ENCODE data around the gene SHROOM2. TPM values are rescaled to one million over a fixed set of nuclear protein-coding genes. Genes with fewer than 3 reads are reported as not detected.

Gene SHROOM2
- total RNA-seq, 1 donor: 4.3 TPM

DNA sequence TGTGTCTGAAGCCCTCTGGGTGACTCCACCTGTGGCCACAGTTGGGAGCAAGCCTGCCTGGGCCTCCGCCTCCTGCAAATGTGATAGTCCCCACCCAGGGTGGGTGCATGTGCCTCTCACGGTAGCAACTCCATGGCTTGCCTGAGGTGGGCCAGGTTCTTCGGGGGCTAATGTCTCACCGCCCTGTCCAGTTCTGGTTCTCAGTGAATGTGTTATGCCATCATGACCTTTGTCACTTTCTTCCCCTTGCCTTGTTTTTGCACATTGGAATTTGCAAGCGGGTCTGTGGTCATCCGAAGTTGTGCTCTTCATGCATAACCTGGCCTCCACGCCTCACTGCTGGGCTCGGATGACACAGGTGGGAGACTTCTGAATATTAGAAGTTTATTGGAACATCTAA, 39.7 kb downstream of the SHROOM2 start:
- no peak overlapping the region for H3K4me3 ChIP-seq (ENCODE audit: low read depth, low read length)
- TF ChIP-seq, protein P1, sequence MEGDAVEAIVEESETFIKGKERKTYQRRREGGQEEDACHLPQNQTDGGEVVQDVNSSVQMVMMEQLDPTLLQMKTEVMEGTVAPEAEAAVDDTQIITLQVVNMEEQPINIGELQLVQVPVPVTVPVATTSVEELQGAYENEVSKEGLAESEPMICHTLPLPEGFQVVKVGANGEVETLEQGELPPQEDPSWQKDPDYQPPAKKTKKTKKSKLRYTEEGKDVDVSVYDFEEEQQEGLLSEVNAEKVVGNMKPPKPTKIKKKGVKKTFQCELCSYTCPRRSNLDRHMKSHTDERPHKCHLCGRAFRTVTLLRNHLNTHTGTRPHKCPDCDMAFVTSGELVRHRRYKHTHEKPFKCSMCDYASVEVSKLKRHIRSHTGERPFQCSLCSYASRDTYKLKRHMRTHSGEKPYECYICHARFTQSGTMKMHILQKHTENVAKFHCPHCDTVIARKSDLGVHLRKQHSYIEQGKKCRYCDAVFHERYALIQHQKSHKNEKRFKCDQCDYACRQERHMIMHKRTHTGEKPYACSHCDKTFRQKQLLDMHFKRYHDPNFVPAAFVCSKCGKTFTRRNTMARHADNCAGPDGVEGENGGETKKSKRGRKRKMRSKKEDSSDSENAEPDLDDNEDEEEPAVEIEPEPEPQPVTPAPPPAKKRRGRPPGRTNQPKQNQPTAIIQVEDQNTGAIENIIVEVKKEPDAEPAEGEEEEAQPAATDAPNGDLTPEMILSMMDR (IDR thresholded peaks at IDR 0.05; ENCODE audit: insufficient read depth, low read depth, low read length): no peak
- DNase-seq (ENCODE audit: low read depth): no peak

DNA sequence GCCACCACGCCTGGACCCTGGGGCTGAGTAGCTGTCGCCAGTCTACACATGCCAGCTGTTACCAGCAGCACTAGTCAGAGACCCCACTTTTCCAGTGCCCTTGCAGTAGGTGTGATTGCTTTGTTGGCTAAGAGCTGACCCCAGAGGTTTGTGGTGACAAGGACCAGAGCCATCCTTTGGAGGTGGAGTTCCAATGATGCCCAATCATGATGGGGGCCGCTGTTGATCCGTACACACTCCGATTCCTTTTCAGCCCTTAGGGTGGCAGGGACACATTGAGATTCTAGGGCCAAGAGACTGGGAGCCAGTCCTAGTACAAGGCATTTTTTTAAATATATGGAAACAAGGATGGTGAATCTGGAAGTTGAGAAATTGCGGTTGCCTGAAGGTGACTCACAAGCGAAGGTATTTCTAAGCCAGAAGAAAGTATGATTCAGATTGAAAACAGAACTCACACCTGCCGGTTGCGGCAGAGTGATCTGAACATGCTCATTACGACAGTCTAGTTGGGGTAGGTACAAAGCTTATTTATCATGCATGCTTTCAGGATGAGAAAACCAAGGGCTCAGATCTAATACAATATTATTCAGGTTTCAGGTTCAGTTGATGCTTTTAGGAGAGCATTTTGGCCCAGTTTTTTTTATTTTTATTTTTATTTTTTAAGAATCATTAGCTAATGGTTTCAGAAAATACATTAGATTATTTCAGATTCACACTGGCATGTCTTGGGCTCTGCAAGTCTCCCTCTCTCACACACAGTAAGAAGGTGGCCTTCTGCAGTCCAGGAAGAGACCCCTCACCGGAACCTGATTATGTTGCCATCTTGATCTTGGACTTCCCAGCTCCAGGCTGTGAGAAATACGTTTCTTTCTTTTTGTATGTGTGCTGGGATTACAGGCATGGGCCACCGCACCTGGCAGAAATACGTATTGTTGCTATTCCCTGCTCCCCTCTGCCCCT, 43.4 kb downstream of the SHROOM2 start:
- TF ChIP-seq, protein P1 (IDR thresholded peaks at IDR 0.05; ENCODE audit: insufficient read depth, low read depth, low read length): no peak

DNA sequence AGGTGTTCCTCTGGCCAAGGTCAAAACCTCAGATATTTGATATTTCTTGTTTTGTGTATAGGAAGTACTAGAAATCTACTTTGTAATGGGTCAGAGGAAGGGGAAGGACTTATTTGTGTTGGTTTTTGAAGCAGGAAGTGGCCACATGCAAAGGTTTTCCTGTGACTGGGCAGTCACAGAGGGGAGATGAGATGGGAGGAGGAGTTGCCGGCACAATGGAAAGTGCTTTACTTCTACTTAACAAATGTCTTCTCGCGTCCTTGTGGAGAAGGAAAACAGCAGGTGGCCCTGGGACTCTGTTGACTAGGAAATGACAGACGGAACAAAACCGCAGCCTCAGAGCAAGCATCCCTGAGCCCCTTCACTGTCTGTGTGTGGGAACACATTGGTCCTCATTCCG, 46.6 kb downstream of the SHROOM2 start:
- DNase-seq (ENCODE audit: low read depth): no peak
- TF ChIP-seq, protein P1 (IDR thresholded peaks at IDR 0.05; ENCODE audit: insufficient read depth, low read depth, low read length): no peak
- H3K4me3 ChIP-seq (ENCODE audit: low read depth, low read length): no peak overlapping the region

More for the DNA sequence above, 43.4 kb downstream of the SHROOM2 start:
- no peak overlapping the region for H3K4me3 ChIP-seq (ENCODE audit: low read depth, low read length)
- DNase-seq (ENCODE audit: low read depth): peak; percentile 66

DNA sequence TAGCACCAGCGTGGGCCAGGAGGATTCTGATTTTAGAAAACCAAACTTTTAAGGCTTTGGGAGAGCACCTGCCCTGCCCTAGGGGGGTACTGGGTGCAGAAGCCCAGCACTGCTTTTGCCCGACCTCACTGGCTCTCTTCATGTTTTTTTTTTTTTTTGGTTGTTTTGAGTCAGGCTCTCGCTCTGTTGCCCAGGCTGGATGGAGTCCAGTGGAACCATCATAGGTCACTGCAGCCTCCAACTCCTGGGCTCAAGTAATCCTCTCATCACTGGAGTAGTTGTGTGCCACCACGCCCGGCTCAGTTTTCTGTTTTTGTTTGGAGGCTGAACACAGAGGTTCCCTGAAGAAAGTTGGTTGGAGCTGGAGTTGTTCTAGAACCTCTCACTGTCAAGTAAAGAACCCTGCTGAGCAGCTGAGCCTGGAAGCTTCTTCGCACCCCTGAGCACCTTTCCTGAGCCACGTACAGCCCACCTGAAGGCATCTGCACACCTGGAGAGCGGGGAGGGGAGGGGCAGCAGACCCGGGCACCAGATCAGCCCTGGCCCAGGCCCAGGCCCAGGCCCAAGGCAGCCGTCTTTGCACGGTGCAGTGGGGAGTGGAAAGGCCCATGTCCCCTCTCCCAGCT, 49.5 kb downstream of the SHROOM2 start:
- DNase-seq (ENCODE audit: low read depth): no peak
- TF ChIP-seq, protein P1 (IDR thresholded peaks at IDR 0.05; ENCODE audit: insufficient read depth, low read depth, low read length): no peak
- H3K4me3 ChIP-seq (ENCODE audit: low read depth, low read length): no peak overlapping the region

DNA sequence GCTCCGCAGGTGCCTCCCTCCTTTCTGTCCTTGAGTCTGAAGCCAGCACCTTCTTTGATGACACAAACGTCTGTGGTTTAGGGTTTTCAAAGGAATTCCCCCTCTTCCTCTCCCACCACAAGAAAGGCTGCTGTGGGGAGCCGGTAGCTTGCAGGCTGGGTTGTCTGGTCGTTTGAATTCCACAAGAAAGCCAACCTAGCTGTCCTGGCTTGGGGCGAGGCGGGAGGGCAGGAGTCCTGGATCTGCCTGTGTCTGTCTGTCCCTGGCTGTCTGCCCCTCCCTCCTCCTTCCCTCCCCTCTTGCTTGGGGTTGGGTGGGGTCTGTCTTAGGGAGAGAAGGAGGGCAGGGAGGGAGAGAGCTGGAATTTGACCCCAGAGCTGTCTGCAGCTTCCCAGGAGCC, 56.3 kb downstream of the SHROOM2 start:
- no peak overlapping the region for H3K4me3 ChIP-seq (ENCODE audit: low read depth, low read length)
- TF ChIP-seq, protein P1 (IDR thresholded peaks at IDR 0.05; ENCODE audit: insufficient read depth, low read depth, low read length): no peak
- DNase-seq (ENCODE audit: low read depth): peak; percentile 25

DNA sequence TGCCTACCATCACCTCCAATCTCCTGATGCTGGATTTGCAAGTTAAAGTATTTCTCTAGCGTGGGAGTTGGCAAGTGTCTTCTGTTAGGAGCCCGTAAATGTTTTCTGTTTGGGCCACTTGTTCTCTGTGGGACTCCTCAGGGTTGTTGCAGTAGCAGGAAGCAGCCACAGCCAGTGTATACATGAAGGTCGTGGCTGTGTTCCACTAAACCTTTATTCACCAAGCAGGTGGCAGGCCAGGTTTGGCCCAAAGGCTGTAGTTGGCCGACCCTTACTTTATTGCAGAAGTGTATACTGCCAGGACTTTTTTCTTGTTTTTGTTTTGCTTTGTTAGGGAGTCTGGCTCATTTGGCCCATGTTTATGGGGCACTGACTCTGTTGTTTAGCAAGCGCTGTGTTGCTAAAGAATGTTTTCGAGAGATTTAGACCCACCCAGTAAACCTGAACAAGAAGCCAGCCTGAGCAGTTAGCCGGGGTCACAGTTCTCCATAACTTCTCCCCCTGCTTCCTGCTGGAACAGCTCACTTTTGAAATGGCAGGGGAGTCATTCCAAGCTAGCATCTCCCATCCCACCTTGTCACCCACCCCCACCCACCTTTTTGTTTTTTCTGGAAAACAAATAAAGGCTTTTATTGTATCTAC, 58.8 kb downstream of the SHROOM2 start:
- peak; percentile 51 for DNase-seq (ENCODE audit: low read depth)
- H3K4me3 ChIP-seq (ENCODE audit: low read depth, low read length): no peak overlapping the region
- TF ChIP-seq, protein P1 (IDR thresholded peaks at IDR 0.05; ENCODE audit: insufficient read depth, low read depth, low read length): no peak
